Nephron progenitor cell (in vitro differentiated cells): Measurements from ENCODE around the gene DRAXIN.
A peak's percentile ranks its signal among the peaks of the same experiment; 100 is the strongest.

ENCODE experiments used
- DNase-seq: peaks from one replicate; pipeline ENCODE4 v3.0.0; 2021
- H3K27ac Mint-ChIP-seq: 2 replicates; pipeline ENCODE4 v1.8.0; 2021; ENCODE audit warnings: mild to moderate bottlenecking, moderate library complexity, mixed read lengths
- H3K27me3 Mint-ChIP-seq: 2 replicates; pipeline ENCODE4 v1.8.0; 2021; ENCODE audit warnings: mild to moderate bottlenecking, low read depth, mixed read lengths; ENCODE audit not compliant: poor library complexity
- H3K36me3 Mint-ChIP-seq: 2 replicates; pipeline ENCODE4 v1.8.0; 2021; ENCODE audit warnings: low read depth, mixed read lengths
- H3K4me1 Mint-ChIP-seq: 2 replicates; pipeline ENCODE4 v1.8.0; 2021; ENCODE audit warnings: mixed read lengths
- H3K4me3 Mint-ChIP-seq: 2 replicates; pipeline ENCODE4 v1.8.0; 2021; ENCODE audit warnings: mild to moderate bottlenecking, moderate library complexity, mixed read lengths
- H3K9me3 Mint-ChIP-seq: 2 replicates; pipeline ENCODE4 v1.8.0; 2021; ENCODE audit warnings: mild to moderate bottlenecking, moderate library complexity, mixed read lengths
- TF ChIP-seq, protein P1 (sequence below): fragments of 200-600 bp; sonication (generic); IDR thresholded peaks from 2 replicates; pipeline ENCODE4 v1.5.0; 2021; ENCODE audit warnings: antibody characterized with exemption

The DRAXIN gene

GRCh38 chr1:11759791-11760190, 68.3 kb downstream of the DRAXIN start:
- H3K4me1 Mint-ChIP-seq = peaks cover 22% of the 10 kb centered on the region
- TF ChIP-seq, protein P1, sequence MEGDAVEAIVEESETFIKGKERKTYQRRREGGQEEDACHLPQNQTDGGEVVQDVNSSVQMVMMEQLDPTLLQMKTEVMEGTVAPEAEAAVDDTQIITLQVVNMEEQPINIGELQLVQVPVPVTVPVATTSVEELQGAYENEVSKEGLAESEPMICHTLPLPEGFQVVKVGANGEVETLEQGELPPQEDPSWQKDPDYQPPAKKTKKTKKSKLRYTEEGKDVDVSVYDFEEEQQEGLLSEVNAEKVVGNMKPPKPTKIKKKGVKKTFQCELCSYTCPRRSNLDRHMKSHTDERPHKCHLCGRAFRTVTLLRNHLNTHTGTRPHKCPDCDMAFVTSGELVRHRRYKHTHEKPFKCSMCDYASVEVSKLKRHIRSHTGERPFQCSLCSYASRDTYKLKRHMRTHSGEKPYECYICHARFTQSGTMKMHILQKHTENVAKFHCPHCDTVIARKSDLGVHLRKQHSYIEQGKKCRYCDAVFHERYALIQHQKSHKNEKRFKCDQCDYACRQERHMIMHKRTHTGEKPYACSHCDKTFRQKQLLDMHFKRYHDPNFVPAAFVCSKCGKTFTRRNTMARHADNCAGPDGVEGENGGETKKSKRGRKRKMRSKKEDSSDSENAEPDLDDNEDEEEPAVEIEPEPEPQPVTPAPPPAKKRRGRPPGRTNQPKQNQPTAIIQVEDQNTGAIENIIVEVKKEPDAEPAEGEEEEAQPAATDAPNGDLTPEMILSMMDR = no peak
- peaks cover 24% of the 10 kb centered on the region for H3K9me3 Mint-ChIP-seq
- H3K27me3 Mint-ChIP-seq = peaks cover 57% of the 10 kb centered on the region
- H3K27ac Mint-ChIP-seq = no peak overlapping the region
- no peak overlapping the region for H3K4me3 Mint-ChIP-seq
- DNase-seq = no peak
- no peaks in the 10 kb centered on the region for H3K36me3 Mint-ChIP-seq

GRCh38 chr1:11761285-11761684, 69.8 kb downstream of the DRAXIN start:
- Mint-ChIP-seq H3K4me1 (peaks cover 28% of the 10 kb centered on the region), H3K9me3 (peaks cover 18% of the 10 kb centered on the region), H3K27ac (no peak overlapping the region), H3K36me3 (no peaks in the 10 kb centered on the region), H3K4me3 (peak overlapping the region; percentile 50), H3K27me3 (peaks cover 52% of the 10 kb centered on the region)
- no peak for DNase-seq
- TF ChIP-seq, protein P1 = no peak

GRCh38 chr1:11761988-11762406, 70.5 kb downstream of the DRAXIN start, which contains the start of gene C1orf167:
TSS of gene C1orf167 (plus strand) at chr1:11762193. CDS start at chr1:11764401, 2,208 bp downstream.
- H3K4me1 Mint-ChIP-seq = peaks cover 33% of the 10 kb centered on the region
- peak within 1 kb of the TSS; percentile 50 for H3K4me3 Mint-ChIP-seq
- DNase-seq = peak; percentile 71
- TF ChIP-seq, protein P1 = no peak
- no peaks in the 10 kb centered on the region for H3K36me3 Mint-ChIP-seq
- H3K27ac Mint-ChIP-seq = no peak within 1 kb of the TSS
- peaks cover 50% of the 10 kb centered on the region for H3K27me3 Mint-ChIP-seq
- H3K9me3 Mint-ChIP-seq = peaks cover 11% of the 10 kb centered on the region

GRCh38 chr1:11764115-11764514, 72.6 kb downstream of the DRAXIN start:
- DNase-seq = no peak
- Mint-ChIP-seq H3K27me3 (peaks cover 41% of the 10 kb centered on the region), H3K27ac (peak overlapping the region; percentile 54)

DNA sequence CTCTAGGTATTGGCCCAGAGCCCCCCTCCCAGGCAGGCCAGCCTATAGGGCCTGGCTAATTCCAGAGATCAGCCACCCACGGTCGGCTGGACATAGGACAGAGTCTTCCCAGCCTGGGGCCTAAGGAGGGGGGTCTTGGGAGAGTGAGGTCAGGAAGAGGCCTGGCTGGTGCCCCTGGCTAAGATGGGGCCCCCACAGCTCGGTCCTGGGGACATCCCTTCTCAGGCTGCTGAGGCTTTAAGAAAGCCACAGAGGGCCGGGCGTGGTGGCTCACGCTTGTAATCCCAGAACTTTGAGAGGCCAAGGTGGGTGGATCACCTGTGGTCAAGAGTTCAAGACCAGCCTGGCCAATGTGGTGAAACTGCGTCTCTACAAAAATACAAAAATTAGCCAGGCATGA, 73.0 kb downstream of the DRAXIN start:
- H3K4me1 Mint-ChIP-seq = peaks cover 39% of the 10 kb centered on the region
- no peak overlapping the region for H3K4me3 Mint-ChIP-seq
- no peaks in the 10 kb centered on the region for H3K36me3 Mint-ChIP-seq
- peaks cover 39% of the 10 kb centered on the region for H3K27me3 Mint-ChIP-seq
- no peak overlapping the region for H3K27ac Mint-ChIP-seq
- TF ChIP-seq, protein P1 = no peak
- no peaks in the 10 kb centered on the region for H3K9me3 Mint-ChIP-seq
- DNase-seq = no peak

More at GRCh38 chr1:11764115-11764514, 72.6 kb downstream of the DRAXIN start:
- Mint-ChIP-seq H3K36me3 (no peaks in the 10 kb centered on the region), H3K9me3 (no peaks in the 10 kb centered on the region), H3K4me1 (peaks cover 39% of the 10 kb centered on the region), H3K4me3 (no peak overlapping the region)
- TF ChIP-seq, protein P1 = no peak

DNA sequence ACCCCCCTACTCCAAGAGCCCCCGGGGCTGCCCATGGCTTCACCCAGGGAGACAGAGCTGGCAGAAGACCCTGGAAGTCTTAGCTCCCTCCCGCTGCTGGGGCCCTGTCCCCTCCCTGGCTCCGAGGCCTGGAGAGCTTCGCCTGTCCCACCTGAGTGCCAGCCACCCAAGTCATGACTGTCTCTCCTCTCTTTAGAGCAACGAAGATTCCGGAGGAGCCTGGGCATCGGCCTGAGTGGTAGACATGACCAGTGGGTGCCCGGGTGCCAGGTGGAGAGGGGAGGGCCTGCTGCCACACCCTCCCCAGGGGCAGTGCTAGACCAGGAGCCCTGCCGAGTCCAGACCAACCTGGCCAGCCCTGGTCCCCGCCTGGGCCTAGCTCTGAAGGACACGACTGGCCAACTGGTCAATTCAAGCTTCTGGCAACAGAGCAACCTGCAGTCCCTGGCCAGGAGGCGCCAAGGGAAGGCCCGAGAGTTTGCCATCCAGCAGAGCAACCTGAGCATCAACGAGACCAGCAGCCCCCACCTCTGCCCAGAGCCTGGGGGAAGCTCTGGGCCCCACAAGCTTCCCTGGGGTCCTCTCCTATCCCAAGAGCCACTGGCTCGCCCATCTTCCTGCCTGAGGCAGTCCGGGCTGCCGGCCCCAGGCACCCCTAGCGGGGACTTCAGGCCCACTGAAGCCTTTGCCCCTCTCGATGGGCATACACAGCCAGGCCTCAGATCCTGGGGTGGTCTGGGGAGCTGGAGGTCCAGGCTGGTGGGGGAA, 74.3 kb downstream of the DRAXIN start:
- H3K4me3 Mint-ChIP-seq = no peak overlapping the region
- H3K4me1 Mint-ChIP-seq = peaks cover 39% of the 10 kb centered on the region
- peaks cover 25% of the 10 kb centered on the region for H3K27me3 Mint-ChIP-seq
- H3K27ac Mint-ChIP-seq = peak overlapping the region; percentile 80
- no peaks in the 10 kb centered on the region for H3K9me3 Mint-ChIP-seq
- DNase-seq = no peak
- no peaks in the 10 kb centered on the region for H3K36me3 Mint-ChIP-seq
- TF ChIP-seq, protein P1 = no peak
